Cardiac muscle cell (in vitro differentiated cells and primary cell): Measurements from ENCODE around the gene MICAL2. TPM values are rescaled to one million over a fixed set of nuclear protein-coding genes. Genes with fewer than 3 reads are reported as not detected.

ENCODE experiments used
- DNase-seq, 2 donors: peaks; one replicate each; pipeline versions ENCODE4 v3.0.0 to v3.0.0-alpha.2; 2010 to 2017; ENCODE audit warnings: low read depth in 1 of 2, low spot score in 1 of 2
- H3K27ac ChIP-seq: fragments of 200-600 bp; sonication (generic); 2 replicates; pipeline ENCODE4 v1.5.1; 2016
- H3K27me3 ChIP-seq: fragments of 200-600 bp; sonication (generic); 2 replicates; pipeline ENCODE4 v1.6.0; 2016; ENCODE audit warnings: control low read depth
- H3K36me3 ChIP-seq: fragments of 200-600 bp; sonication (generic); 2 replicates; pipeline ENCODE4 v1.5.1; 2016; ENCODE audit warnings: control low read depth
- H3K4me1 ChIP-seq: fragments of 200-600 bp; sonication (generic); 2 replicates; pipeline ENCODE4 v1.8.1; 2017; ENCODE audit warnings: low read depth, mild to moderate bottlenecking, mixed run types
- H3K4me3 ChIP-seq: fragments of 200-600 bp; sonication (generic); 2 replicates; pipeline ENCODE4 v1.5.1; 2016; ENCODE audit warnings: mild to moderate bottlenecking
- H3K9me3 ChIP-seq: fragments of 200-600 bp; sonication (generic); 2 replicates; pipeline ENCODE4 v1.5.1; 2017; ENCODE audit warnings: low read depth, mild to moderate bottlenecking, control low read depth
- CTCF ChIP-seq: IDR thresholded peaks from 2 replicates; pipeline ENCODE4 v1.5.1; 2012; ENCODE audit warnings: low read depth, mild to moderate bottlenecking, low read length
- polyA plus RNA-seq: library from polyadenylated mRNA; unstranded; fragments of >200 nt; fragmentation: Nextera tagmentation; extraction: Ambion mirVana; gene quantifications from 2 replicates; pipeline ENCODE4 v1.2.1, GENCODE V29; 2016
- total RNA-seq: library from RNA; depleted of rRNA; stranded (reverse); fragments of >200 nt; gene quantifications from 2 replicates; pipeline ENCODE4 v1.2.3, GENCODE V29; 2016

MICAL2 gene
- total and polyA plus RNA-seq, 2 experiments from 2014 or later, result 153 to 178 TPM

GRCh38 chr11:12266132-12266531 is 155.7 kb downstream of the MICAL2 start:
- TF ChIP-seq CTCF, result no peak
- peaks cover 3% of the 10 kb centered on the region for H3K36me3 ChIP-seq

GRCh38 chr11:12266943-12267342 is 156.6 kb downstream of the MICAL2 start:
- Histone ChIP-seq H3K27ac (no peak overlapping the region), H3K27me3 (no peaks in the 10 kb centered on the region), H3K4me3 (no peak overlapping the region), H3K4me1 (peaks cover 10% of the 10 kb centered on the region), H3K36me3 (peaks cover 3% of the 10 kb centered on the region), H3K9me3 (no peaks in the 10 kb centered on the region)
- DNase-seq, result no peak
- TF ChIP-seq CTCF, result no peak

More at GRCh38 chr11:12266132-12266531, 155.7 kb downstream of the MICAL2 start:
- no peaks in the 10 kb centered on the region for H3K9me3 ChIP-seq
- no peak overlapping the region for H3K4me3 ChIP-seq
- H3K27ac ChIP-seq, result no peak overlapping the region
- peaks cover 11% of the 10 kb centered on the region for H3K4me1 ChIP-seq
- H3K27me3 ChIP-seq, result no peaks in the 10 kb centered on the region
- DNase-seq, result no peak

- H3K9me3 ChIP-seq, result no peaks in the 10 kb centered on the region
- no peak for TF ChIP-seq CTCF
- H3K27ac ChIP-seq, result no peak overlapping the region
- H3K4me1 ChIP-seq, result peaks cover 18% of the 10 kb centered on the region
- no peaks in the 10 kb centered on the region for H3K27me3 ChIP-seq
- H3K4me3 ChIP-seq, result no peak overlapping the region
- H3K36me3 ChIP-seq, result peaks cover 3% of the 10 kb centered on the region
- DNase-seq, result no peak
Measured at GRCh38 chr11:12267921-12268320, 157.5 kb downstream of the MICAL2 start.

- Histone ChIP-seq H3K36me3 (peaks cover 3% of the 10 kb centered on the region), H3K4me1 (peaks cover 20% of the 10 kb centered on the region), H3K9me3 (no peaks in the 10 kb centered on the region), H3K27me3 (no peaks in the 10 kb centered on the region), H3K27ac (peak overlapping the region; percentile 65), H3K4me3 (no peak overlapping the region)
- no peak for TF ChIP-seq CTCF
- peak in 1 of 2 donors; percentile 82 for DNase-seq
Measured at GRCh38 chr11:12269104-12269441, 158.7 kb downstream of the MICAL2 start.

- no peaks in the 10 kb centered on the region for H3K36me3 ChIP-seq
- DNase-seq, result no peak
- H3K27ac ChIP-seq, result peak overlapping the region; percentile 65
- peaks cover 20% of the 10 kb centered on the region for H3K4me1 ChIP-seq
- H3K4me3 ChIP-seq, result no peak overlapping the region
- H3K27me3 ChIP-seq, result no peaks in the 10 kb centered on the region
- no peaks in the 10 kb centered on the region for H3K9me3 ChIP-seq
- no peak for TF ChIP-seq CTCF
Measured at GRCh38 chr11:12269446-12270214, 159.2 kb downstream of the MICAL2 start.
